Measurements from ENCODE around the gene RILPL2.
"Not testable (repeated sequence)": the region's sequence is repeated elsewhere in the genome, so short reads cannot be mapped to it uniquely, and the experiment has no call there.

The RILPL2 gene

DNA sequence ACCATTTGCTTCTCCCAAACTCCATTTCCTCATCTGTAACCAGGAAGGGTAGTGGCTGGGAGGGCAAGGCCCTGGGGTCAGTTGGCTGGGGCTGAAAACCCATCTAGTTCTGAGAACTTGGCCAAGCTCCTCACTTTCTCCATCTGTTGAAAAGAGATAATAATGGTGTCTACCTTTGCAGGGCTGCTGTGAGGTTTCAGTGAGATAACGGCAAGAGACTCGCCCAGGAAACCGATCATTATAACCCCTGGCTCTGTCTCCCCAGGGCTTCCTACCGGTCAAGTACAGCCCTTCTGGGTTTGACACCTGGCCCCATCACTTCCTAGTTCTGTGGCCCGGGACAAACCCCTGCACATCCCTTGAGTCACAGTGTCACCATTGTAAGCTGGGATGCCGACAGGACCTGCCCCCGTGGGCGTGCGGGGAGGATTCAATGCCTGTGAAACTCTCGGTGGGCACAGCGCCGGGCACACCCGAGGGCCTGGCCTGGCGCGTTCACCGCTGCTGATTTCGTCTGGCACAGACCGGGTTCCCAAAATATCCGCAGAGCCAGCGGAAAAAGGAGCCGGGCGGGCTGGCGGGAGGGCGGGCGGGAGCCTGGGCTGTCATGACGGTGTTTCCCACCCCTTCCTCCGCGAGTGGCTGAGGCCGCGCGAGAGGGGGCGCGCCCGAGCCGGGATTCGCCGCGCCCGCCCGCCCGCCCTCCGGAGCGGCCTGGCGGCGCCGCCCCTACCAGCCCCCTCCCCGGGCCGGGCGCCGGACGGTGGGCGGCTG lies 48.1 kb downstream of the RILPL2 start:
- H3K9me3 Mint-ChIP-seq, result no peaks in the 10 kb centered on the region
- peak overlapping the region; percentile 93 for H3K27ac Mint-ChIP-seq
- peaks cover 21% of the 10 kb centered on the region for H3K36me3 Mint-ChIP-seq (ENCODE audit: low read depth)
- H3K27me3 Mint-ChIP-seq (ENCODE audit: low read depth), result no peaks in the 10 kb centered on the region
- H3K4me3 Mint-ChIP-seq, result peak overlapping the region; percentile 80
- peaks cover 40% of the 10 kb centered on the region for H3K4me1 Mint-ChIP-seq (ENCODE audit: low read depth)

- Mint-ChIP-seq H3K4me1 (ENCODE audit: low read depth) (peaks cover 36% of the 10 kb centered on the region), H3K27ac (peak overlapping the region; percentile 93), H3K36me3 (ENCODE audit: low read depth) (peaks cover 19% of the 10 kb centered on the region), H3K27me3 (ENCODE audit: low read depth) (no peaks in the 10 kb centered on the region), H3K9me3 (no peaks in the 10 kb centered on the region), H3K4me3 (peak overlapping the region; percentile 80)
Measured at GRCh38 chr12:123387508-123388176, 48.8 kb downstream of the RILPL2 start.

DNA sequence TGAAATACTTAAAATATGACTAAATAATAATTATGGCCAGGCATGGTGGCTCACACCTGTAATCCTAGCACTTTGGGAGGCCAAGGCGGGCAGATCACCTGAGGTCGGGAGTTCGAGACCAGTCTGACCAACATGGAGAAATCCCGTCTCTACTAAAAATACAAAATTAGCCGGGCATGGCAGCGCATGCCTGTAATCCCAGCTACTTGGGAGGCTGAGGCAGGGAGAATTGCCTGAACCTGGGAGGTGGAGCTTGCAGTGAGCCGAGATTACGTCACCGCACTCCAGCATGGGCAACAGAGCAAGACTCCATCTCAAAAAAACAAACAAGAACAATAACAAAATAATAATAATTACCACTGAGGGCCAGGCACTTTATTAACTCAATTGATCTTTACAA lies 50.9 kb downstream of the RILPL2 start:
- H3K4me3 Mint-ChIP-seq; H3K27ac Mint-ChIP-seq; H3K9me3 Mint-ChIP-seq; H3K27me3 Mint-ChIP-seq (ENCODE audit: low read depth); H3K36me3 Mint-ChIP-seq (ENCODE audit: low read depth): not testable (repeated sequence)
- peaks cover 30% of the 10 kb centered on the region for H3K4me1 Mint-ChIP-seq (ENCODE audit: low read depth)

- Mint-ChIP-seq H3K4me3 (peak overlapping the region; percentile 93), H3K27me3 (ENCODE audit: low read depth) (no peaks in the 10 kb centered on the region), H3K9me3 (no peaks in the 10 kb centered on the region), H3K27ac (no peak overlapping the region), H3K36me3 (ENCODE audit: low read depth) (no peaks in the 10 kb centered on the region), H3K4me1 (ENCODE audit: low read depth) (peaks cover 25% of the 10 kb centered on the region)
Measured at GRCh38 chr12:123384994-123385376, 51.5 kb downstream of the RILPL2 start.

DNA sequence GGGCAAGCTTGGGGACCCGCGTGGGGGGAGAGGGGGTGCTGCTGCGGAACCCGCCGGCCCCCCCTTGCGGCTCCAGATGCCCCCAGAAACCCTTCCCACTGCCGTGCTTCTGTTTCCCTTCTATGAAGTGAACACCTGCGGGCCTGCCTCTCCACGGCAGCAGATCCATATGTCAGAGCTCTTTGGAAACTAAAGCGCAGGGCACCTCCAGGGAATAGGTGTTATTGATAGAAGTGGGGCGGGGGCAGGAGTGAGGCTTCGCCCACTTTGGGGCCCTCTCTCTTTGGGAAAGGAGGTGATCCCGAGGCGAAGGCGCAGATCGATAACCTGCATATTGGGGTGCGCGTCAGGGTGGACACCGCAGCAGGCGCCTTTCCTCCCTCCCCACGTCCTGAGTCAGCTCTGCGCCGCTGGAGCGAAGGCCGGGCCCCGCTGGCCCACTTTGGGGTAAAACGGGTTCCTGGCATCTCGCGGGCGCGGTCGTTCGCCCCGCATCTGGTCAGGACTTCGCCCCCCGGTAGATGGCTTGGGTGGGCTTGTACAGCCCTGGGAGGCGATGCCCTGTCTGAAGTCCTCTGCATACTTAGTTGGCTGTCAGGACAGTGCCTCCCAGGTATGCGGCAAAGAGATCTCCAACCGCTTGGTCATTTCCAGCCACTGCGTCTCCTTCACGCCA lies 52.0 kb downstream of the RILPL2 start:
- Mint-ChIP-seq H3K27ac (peak overlapping the region; percentile 57), H3K27me3 (ENCODE audit: low read depth) (no peaks in the 10 kb centered on the region)

GRCh38 chr12:123382684-123383083 lies 53.8 kb downstream of the RILPL2 start:
- no peaks in the 10 kb centered on the region for H3K27me3 Mint-ChIP-seq (ENCODE audit: low read depth)
- H3K36me3 Mint-ChIP-seq (ENCODE audit: low read depth), result no peaks in the 10 kb centered on the region
- H3K4me3 Mint-ChIP-seq, result no peak overlapping the region

More for the DNA sequence above, 52.0 kb downstream of the RILPL2 start:
- H3K36me3 Mint-ChIP-seq (ENCODE audit: low read depth), result no peaks in the 10 kb centered on the region
- H3K4me3 Mint-ChIP-seq, result peak overlapping the region; percentile 93
- H3K4me1 Mint-ChIP-seq (ENCODE audit: low read depth), result peaks cover 23% of the 10 kb centered on the region
- H3K9me3 Mint-ChIP-seq, result no peaks in the 10 kb centered on the region

DNA sequence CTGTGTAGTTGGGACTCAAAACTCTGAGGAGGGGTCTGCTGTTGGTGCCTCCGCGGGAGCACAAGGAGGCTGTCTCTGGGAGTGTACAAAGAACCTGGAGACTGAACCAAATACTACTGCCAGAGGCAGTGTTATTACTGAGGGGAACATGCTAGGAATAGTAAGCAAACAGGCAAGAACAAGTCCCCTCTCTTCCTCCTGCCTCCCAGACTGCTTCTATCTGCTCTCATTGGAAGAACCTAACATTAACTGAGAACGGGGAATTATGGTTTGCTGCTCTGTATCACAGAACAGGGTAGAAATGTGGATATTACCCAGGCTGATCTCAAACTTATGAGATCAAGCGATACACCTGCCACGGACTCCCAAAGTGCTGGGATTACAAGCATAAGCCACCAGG lies 57.1 kb downstream of the RILPL2 start:
- no peaks in the 10 kb centered on the region for H3K36me3 Mint-ChIP-seq (ENCODE audit: low read depth)
- H3K27ac Mint-ChIP-seq, result no peak overlapping the region
- H3K27me3 Mint-ChIP-seq (ENCODE audit: low read depth), result no peaks in the 10 kb centered on the region

More at GRCh38 chr12:123382684-123383083, 53.8 kb downstream of the RILPL2 start:
- Mint-ChIP-seq H3K9me3 (no peaks in the 10 kb centered on the region), H3K4me1 (ENCODE audit: low read depth) (peaks cover 17% of the 10 kb centered on the region), H3K27ac (no peak overlapping the region)

DNA sequence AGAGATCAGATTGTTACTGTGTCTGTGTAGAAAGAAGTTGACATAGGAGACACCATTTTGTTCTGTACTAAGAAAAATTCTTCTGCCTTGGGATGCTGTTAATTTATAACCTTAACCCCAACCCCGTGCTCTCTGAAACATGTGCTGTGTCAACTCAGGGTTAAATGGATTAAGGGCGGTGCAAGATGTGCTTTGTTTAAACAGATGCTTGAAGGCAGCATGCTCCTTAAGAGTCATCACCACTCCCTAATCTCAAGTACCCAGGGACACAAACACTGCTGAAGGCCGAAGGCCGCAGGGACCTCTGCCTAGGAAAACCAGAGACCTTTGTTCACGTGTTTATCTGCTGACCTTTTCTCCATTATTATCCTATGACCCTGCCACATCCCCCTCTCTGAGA lies 64.1 kb downstream of the RILPL2 start:
- not testable (repeated sequence) for H3K9me3 Mint-ChIP-seq; H3K4me3 Mint-ChIP-seq; H3K36me3 Mint-ChIP-seq (ENCODE audit: low read depth); H3K27ac Mint-ChIP-seq; H3K4me1 Mint-ChIP-seq (ENCODE audit: low read depth); H3K27me3 Mint-ChIP-seq (ENCODE audit: low read depth)

More for the DNA sequence above, 57.1 kb downstream of the RILPL2 start:
- no peak overlapping the region for H3K4me3 Mint-ChIP-seq
- no peaks in the 10 kb centered on the region for H3K9me3 Mint-ChIP-seq
- H3K4me1 Mint-ChIP-seq (ENCODE audit: low read depth), result no peaks in the 10 kb centered on the region

DNA sequence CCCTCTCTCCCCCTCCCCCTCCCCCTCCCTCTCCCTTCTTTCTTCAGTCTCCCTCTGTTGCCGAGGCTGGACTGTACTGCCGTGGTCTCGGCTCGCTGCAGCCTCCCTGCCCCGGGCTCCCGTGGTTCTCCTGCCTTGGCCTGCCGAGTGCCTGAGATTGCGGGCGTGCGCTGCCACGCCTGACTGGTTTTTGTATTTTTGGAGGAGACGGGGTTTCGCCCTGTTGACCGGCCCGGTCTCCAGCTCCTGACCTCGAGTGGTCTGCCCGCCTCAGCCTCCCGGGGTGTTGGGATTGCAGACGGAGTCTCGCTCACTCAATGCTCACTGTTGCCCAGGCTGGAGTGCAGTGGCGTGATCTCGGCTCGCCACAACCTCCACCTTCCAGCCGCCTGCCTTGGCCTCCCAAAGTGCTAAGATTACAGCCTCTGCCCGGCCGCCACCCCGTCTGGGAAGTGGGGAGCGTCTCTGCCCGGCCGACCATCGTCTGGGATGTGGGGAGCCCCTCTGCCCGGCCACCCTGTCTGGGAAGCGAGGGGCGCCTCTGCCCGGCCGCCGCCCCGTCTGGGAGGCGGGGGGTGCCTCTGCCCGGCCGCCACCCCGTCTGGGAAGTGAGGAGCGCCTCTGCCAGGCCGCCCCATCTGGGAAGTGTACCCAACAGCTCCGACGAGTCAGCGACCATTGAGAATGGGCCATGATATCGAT lies 64.7 kb downstream of the RILPL2 start:
- H3K4me1 Mint-ChIP-seq (ENCODE audit: low read depth); H3K27me3 Mint-ChIP-seq (ENCODE audit: low read depth); H3K36me3 Mint-ChIP-seq (ENCODE audit: low read depth); H3K27ac Mint-ChIP-seq; H3K4me3 Mint-ChIP-seq; H3K9me3 Mint-ChIP-seq: not testable (repeated sequence)

DNA sequence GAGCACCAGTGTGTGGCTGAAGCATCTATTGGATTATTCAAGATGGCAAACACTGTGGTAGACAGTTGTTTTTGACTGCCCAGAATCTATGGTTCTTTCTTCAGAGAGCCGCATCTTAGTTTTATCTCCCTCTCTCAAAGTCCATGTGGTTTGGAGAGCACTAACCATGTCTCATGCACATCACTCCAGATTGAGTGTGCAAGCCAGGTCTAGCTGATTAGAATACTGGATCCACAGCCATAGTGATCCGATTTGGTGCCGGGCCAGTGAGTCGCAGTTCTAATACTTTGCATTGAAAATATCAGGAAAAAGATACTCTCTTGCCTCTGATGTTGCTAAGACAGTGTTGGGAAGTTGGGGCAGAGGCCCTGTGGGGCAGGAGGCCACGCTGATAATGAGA lies 67.3 kb downstream of the RILPL2 start:
- Mint-ChIP-seq H3K4me1 (ENCODE audit: low read depth) (peaks cover 7% of the 10 kb centered on the region), H3K27ac (no peak overlapping the region), H3K27me3 (ENCODE audit: low read depth) (no peaks in the 10 kb centered on the region), H3K9me3 (no peaks in the 10 kb centered on the region), H3K36me3 (ENCODE audit: low read depth) (no peaks in the 10 kb centered on the region), H3K4me3 (no peak overlapping the region)

DNA sequence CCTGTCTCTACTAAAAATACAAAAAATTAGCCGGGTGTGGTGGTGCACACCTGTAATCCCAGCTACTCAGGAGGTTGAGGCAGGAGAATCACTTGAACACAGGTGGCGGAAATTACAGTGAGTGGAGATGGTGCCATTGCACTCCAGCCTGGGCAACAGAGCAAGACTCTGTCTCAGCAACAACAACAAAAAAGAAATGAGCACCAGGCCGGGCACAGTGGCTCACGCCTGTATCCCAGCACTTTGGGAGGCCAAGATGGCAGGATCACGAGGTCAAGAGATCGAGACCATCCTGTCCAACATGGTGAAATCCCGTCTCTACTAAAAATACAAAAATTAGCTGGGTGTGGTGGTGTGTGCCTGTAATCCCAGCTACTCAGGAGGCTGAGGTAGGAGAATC lies 68.1 kb downstream of the RILPL2 start:
- not testable (repeated sequence) for H3K36me3 Mint-ChIP-seq (ENCODE audit: low read depth); H3K27me3 Mint-ChIP-seq (ENCODE audit: low read depth); H3K9me3 Mint-ChIP-seq; H3K4me3 Mint-ChIP-seq; H3K27ac Mint-ChIP-seq
- peaks cover 10% of the 10 kb centered on the region for H3K4me1 Mint-ChIP-seq (ENCODE audit: low read depth)

GRCh38 chr12:123367511-123367910 lies 69.0 kb downstream of the RILPL2 start:
- no peaks in the 10 kb centered on the region for H3K36me3 Mint-ChIP-seq (ENCODE audit: low read depth)
- no peak overlapping the region for H3K4me3 Mint-ChIP-seq
- no peaks in the 10 kb centered on the region for H3K9me3 Mint-ChIP-seq
- no peaks in the 10 kb centered on the region for H3K27me3 Mint-ChIP-seq (ENCODE audit: low read depth)
- H3K27ac Mint-ChIP-seq, result no peak overlapping the region
- peaks cover 16% of the 10 kb centered on the region for H3K4me1 Mint-ChIP-seq (ENCODE audit: low read depth)
